NCI-H748 treated with DMSO at 0.1 percent for 48 hours (cell line): ENCODE measurements around the gene RAP2A.

Experiments used
- DNase-seq: peaks from one replicate; lab custom pipeline; 2025; lab: John Stamatoyannopoulos, UW

The RAP2A gene

GRCh38 chr13:97495678-97496077, 61.7 kb downstream of the RAP2A start:
- DNase-seq = no peak

- DNase-seq = no peak
Observed at GRCh38 chr13:97496511-97496910, 62.5 kb downstream of the RAP2A start.

- no peak for DNase-seq
Observed at GRCh38 chr13:97497400-97497799, 63.4 kb downstream of the RAP2A start.

- DNase-seq = no peak
Observed at GRCh38 chr13:97498419-97498818, 64.5 kb downstream of the RAP2A start.

- no peak for DNase-seq
Observed at GRCh38 chr13:97499181-97499580, 65.2 kb downstream of the RAP2A start.

GRCh38 chr13:97502181-97502580, 68.2 kb downstream of the RAP2A start:
- DNase-seq = no peak

- DNase-seq = no peak
Observed at GRCh38 chr13:97502706-97503105, 68.7 kb downstream of the RAP2A start.

GRCh38 chr13:97505017-97505416, 71.0 kb downstream of the RAP2A start:
- no peak for DNase-seq

- DNase-seq = no peak
Observed at GRCh38 chr13:97506511-97506910, 72.5 kb downstream of the RAP2A start.

GRCh38 chr13:97512732-97513131, 78.8 kb downstream of the RAP2A start:
- no peak for DNase-seq

- DNase-seq = no peak
Observed at GRCh38 chr13:97515643-97516042, 81.7 kb downstream of the RAP2A start.

- no peak for DNase-seq
Observed at GRCh38 chr13:97517967-97518366, 84.0 kb downstream of the RAP2A start.
